HG03565 (cell line): Measurements from ENCODE around the gene ANO2.
"Not testable (repeated sequence)": the region's sequence is repeated elsewhere in the genome, so short reads cannot be mapped to it uniquely, and the experiment has no call there.

Source experiments
- ATAC-seq: cut with Tn5 transposase; IDR thresholded peaks from one replicate; pipeline ENCODE4 v1.9.1; 2021; ENCODE audit warnings: mild to moderate bottlenecking, moderate library complexity; ENCODE audit not compliant: unreplicated experiment

Gene ANO2

DNA sequence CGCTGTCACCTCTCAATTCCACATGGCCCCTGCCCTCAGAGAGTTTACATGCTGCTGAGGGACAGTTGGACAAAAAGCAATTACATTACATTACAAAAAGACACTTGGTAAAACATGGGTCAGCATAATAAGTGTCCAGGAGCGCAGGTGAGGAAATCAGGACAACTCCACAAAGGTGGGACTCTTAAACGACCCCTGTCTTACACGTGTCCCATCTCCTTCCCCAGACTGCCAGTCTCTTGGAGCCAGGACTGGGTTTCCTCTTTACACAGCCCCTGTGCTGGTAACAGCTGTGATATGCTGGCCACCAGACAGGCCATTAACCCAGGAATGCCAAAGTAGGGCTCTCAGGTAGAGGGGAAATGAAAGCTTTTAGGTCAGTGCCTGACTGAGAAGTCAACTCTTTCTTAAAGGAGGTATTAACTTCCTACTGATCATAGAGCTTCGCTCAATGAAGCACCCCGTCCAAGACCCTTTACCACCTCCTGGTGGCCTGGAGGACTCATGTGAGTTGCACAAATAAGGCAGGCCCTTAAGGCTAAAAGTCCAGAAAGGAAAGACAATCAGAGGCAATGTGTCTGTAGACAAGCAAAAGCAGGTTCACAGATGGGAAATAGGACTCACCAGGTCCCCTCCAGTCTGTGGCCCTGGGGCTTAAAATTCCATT is 55.5 kb downstream of the ANO2 start:
- ATAC-seq, result no peak

DNA sequence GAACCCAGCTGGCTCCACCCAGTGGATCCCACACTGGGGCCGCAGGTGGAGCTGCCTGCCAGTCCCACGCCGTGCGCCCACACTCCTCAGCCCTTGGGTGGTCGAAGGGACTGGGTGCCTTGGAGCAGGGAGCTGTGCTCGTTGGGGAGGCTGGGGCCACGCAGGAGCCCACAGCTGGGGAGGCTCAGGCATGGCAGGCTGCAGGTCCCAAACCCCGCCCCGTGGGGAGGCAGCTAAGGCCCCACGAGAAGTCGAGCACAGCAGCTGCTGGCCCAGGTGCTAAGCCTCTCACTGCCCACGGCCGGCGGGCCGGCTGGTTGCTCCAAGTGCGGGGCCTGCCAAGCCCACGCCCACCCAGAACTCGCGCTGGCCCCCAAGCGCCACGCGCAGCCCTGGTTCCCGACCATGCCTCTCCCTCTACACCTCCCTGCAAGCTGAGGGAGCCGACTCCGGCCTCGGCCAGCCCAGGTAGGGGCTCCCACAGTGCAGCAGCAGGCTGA is 56.2 kb downstream of the ANO2 start:
- no peak for ATAC-seq

DNA sequence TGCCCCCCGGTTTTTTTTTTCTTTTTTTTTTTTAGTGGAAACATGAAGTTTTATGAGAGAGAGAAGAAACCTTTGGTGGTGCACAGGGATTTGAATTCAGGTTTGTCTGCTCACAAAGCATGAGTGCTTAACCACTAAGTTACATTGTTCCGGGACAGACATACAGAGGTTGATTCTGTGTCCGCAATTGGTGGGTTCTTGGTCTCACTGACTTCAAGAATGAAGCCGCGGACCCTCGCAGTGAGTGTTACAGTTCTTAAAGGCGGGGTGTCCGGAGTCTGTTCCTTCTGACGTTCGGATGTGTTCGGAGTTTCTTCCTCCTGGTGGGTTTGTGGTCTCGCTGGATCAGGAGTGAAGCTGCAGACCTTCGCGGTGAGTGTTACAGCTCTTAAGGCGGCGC is 57.2 kb downstream of the ANO2 start:
- ATAC-seq, result not testable (repeated sequence)

DNA sequence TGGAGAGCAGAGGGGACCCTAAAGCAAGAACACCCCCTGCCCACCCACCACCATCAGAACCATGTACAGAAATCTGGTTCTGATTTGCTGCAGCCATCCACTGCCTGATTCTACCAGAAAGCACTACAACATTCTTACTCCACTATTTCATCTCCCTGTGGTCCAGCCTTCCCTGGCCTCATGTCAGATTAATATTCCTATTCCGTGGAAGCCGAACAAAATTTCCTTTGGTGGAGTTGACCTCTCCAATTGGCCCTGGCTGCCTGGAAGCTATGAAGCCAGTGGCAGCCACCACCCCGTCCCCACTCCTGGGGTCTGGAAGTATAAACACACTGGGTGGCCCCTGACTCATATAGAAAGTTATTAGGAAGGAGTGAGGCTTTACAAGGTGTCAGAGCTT is 60.2 kb downstream of the ANO2 start:
- ATAC-seq, result no peak

DNA sequence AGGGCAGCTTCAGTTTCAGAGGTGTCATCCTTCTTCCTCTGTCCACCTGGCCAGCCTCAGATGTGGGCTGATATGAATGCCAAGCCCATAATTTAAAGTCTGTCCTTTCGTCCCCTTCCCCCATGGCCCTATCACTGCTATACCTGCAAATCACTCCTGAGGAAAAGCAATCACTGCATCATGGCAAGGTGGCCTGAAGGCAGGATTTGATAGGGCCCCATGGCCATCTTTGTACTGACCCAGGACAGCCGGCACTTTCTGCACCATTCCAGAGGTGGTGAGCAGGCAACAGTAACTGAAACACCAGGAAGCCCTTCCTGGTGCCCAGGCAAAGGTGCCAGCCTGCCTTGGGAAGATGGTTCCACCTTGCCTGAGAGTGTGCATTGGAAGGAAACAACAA is 60.8 kb downstream of the ANO2 start:
- ATAC-seq, result no peak

DNA sequence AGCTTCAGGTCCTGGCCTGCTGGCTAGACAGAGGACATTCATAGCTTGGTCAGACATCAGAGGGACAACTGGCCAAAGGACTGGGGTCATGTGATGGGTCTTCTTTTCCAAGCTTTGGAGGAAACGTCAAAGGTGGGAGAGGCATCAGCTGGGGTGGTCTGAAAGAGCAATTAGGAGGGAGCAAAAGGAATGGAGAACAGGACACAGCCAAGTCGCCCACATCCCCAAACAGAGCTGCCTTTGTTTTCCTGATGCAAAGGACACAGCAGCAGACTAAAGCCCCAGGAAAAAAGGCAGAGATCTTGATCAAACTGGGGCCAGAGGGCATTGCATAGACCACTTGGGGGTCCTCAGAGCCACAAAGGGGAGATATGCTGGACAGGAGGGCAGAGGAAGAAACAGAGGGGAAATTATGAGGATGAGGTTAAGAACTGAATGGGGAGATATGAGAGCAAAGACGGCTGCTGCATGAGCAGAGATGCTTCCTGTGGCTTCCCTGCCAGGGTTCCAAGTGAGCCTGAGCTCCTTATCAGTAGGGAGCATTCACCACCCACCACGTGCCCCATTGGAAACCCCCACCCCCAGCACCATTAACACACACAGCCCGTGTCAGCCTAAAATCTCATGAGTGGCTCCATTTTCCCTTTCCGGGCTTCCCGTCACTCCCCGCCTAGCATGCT is 62.4 kb downstream of the ANO2 start:
- no peak for ATAC-seq

DNA sequence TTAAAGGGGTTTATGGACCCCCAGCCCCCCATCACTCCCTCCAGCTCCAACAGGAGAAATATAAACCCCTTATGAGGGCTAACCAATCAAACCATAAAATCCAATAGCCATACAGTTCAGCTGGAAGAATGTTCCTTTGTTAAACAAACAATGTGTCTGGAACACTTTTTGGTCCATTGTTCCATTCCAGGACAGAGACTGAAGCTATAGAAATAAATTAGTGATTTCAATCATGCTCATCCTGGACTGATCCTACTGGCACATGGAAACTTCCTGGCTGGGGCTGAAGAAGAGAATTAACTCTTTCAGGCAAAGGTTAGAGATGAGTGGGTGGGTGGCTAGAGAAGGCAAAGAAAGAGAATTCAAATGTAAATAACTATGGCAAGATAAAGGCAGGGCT is 63.4 kb downstream of the ANO2 start:
- ATAC-seq, result no peak

DNA sequence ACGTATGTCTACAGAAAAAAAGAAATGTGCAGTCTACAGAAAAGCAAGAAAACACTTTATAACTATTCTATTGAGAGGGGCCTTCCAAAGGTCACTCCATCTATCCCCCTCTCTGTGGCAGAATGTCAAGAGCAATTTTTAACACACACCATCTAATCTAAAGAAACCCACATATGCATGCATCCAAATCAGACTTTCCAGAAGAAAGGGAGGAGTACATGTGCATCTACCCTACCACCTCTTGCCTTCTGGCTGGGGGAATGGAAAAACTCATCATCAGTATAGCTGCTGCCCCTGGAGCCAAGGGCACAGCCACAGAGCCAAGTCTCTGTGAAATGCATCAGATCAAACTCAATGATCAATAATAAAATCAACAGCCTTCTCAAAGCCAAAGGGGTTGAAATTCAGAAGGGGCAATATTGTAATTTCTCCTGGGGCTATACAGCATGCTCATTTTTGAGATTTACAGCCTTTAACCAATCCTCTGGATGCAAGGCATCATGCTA is 63.9 kb downstream of the ANO2 start:
- ATAC-seq, result no peak

DNA sequence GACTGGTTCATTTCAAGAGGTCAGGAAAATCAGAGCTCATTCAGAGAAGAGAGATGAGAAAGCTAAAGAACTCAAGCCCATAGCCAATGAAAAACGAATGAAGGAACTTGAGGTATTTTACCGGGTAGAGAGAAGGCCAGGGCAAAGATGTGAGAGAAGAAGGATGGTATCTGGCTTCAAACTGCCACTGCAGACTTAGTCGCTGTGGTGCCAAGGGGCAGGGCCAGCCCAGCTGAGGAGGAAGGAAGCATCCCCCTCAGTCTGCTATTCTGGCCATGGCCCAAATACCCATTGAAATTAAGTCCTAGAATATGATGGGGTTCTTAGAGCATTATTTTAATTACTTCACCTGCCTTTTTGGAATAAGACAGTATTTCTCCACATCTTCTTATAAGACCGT is 69.2 kb downstream of the ANO2 start:
- ATAC-seq, result no peak

DNA sequence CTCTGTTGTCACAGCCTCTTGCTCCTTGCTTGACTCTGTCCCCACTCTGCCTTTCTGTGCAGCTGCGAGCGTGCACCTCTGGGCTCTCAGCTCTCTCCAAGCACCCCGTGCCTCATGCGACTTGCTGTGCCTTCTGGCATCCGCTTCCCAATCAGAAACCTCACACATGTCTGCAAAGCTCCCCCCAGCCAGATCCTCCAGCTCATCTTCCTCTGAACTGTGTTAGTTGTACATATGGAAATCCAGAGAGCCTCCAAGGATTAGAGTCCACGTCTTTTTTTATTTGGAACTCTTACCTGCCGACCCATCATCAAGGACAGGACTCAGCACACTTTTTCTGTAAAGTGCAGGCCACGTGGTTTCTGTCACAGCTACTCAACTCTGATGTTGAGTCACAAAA is 70.5 kb downstream of the ANO2 start:
- ATAC-seq, result no peak

DNA sequence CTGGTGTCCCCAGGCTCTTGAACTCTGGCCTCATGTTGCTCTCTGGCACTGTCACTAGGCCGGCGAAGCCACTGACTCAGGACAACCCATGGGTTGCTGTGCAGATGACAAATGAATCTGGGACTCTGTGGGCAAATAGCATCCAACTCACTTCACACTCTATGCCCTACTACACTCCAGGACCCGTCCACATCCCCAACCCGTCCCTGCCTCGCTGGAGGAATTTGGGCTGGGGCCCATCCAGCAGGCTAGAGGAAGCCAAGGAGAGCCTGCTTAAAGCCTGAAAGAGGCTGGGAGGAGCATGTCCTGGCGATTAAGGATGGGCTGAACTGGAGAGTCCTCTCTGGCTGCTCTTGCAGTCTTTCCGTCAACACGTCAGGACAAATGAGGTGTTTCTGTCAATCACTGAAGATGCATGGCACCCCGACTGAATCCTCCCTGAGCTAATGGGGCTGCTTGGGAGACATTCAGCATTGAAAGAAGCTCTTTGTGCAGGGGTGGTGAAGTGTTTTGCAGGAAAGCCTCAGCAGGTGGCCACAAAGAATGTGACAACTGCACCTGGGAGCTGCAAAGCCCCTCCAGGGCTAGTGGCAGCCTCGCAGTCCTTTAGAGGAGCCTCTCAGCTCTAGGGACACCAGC is 71.7 kb downstream of the ANO2 start:
- ATAC-seq, result no peak

DNA sequence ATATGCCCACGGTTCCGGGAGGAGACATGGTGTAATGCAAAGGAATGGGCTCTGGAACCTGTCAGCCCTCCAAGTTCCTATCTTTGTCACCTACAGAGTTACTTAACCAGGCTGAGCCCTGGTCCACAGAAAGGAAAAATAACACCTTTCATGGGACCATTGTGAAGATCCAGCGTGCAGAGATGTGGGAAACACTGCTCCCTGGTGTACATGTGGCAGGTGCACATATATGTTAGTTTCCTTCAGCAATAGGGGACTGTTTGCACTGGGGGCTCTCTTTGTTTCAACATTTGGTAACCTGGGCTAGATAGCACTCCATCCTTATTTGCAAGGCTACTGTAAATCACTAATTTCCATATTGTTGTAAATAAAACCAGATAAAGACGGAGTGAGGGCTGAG is 72.3 kb downstream of the ANO2 start:
- ATAC-seq, result no peak

DNA sequence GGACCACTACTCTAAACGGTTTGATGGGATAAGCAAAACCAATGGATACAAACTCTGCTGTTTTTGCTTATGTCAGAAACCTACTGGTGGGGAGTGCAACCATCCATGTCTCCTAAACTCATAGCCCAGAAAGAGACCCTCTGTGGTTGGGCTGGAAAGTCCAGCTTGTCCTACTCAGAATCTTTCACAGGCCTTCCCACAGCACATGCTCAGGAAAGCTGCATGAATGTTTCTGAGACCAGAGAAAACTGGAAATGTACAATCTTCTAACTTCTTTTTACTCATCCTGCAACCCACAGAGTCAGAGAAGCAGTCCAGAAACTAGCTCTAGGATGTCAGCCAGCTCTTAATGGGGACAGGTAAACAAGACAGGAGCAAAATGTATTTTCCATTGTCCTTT is 73.3 kb downstream of the ANO2 start:
- ATAC-seq, result no peak

DNA sequence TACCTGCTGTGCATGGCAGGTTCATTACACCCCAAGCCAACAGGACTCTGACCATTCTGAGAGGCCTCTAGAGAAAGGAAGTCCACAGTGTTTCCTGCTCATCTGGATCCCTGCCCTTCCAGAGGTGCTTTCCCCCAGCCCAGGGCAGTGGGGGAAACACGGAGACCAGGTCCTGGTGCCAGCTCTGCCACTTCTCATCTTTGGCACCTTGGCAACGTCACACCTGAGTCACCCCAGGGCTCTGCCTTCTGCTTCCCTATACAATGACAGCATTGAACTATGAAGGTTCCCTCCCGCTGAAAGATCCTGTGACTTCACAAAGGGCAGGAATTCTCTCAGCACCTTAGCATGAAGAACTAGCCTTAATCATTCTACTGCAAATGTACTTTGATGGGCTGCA is 74.9 kb downstream of the ANO2 start:
- no peak for ATAC-seq

DNA sequence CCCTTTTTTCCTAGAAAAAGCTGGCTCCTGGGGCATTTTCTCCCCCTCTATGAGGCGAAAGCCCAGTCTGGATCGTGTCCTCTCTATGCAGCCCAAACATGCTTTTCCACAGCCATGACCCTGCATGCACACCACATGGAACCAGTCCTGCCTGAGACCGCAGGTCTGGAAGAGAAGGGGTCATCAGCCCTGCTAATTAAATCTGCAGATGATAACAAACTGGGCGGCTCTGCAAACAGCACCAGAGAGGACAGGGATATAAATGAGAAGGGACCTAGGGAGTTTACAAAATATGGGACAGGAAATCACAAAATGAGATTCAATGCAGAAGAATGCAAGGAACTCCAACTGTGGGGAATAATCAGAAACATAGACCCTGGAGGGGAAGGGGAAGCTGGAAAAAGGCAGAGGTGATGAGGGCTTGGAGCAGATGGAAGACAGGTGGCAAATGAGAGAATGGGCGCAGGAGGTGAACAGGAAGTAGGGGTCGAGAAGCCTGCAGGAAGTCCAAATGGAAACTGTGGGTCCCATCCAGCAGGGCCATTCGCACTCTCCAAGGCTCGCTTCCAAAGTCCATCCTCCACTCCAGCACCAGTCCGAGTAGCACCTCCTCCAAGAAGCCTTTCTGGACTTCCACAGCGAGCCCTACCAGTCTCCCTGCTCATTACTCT is 76.3 kb downstream of the ANO2 start:
- ATAC-seq, result no peak

DNA sequence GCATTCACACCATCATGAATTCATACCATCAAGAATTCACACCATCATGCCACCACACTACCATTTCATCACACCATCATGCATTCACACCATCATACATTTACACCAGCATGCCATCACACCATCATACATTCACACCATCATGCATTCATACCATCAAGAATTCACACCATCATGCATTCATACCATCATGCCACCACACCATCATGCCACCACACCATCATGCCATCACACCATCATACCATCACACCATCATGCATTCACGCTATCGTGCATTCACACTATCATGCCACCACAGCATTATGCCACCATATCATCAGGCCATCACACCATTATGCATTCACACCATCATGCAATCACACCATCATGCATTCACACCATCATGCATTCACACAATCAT is 79.7 kb downstream of the ANO2 start:
- ATAC-seq, result no peak

DNA sequence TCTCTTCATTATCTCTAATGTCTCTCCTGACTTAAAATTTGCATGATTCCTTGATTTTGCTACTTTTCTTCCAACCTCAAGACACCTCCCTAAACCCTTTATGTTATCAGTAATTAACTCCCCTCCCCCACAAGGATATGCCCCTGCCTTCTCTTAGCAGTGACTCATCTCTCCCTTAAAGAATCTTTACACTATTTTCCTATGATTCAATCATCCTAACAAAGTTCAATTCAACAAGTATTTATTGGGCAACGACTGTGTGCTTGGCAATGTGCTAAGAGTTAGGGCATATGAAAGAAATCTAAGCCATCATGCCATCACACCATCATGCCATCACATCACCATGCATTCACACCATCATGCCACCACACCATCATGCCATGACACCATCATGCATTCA is 80.1 kb downstream of the ANO2 start:
- no peak for ATAC-seq

DNA sequence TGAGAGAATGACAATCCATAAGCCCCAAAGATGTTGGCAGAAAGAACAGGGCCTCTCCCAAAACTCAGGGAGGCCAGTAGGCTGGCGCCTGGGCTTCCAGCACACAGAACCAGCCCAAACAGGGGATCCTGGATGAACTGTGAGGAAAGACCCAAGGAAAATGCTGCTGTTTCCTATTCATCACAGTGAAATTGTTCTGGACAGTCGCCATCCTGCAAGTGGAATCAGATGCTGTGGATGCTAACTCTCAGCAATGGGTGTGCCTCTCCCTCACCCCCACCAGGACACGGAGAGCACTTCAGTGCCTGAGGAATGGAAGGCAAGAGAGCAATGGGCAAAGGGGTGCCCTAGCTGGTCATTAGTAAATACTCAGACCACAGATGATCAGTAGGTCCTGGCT is 80.8 kb downstream of the ANO2 start:
- no peak for ATAC-seq

DNA sequence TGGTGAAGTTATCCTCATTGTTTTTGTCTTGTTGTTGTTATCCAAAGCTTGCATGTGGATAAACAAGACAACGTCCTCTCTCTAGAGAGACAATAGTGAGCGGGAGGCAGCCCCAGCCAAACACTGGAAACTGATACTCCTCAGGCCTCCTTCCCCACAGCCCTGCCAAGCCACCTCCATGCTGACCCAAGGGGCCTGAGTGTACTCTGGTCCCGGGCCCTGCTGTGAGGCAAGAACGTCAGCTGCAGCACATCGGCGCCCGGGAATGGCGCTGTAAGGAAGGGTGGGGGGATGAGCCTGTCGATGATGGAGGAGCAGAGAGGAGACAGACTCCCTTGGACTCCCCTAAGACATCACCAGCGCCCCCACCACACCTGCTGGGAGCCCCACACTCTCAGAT is 83.6 kb downstream of the ANO2 start:
- no peak for ATAC-seq

DNA sequence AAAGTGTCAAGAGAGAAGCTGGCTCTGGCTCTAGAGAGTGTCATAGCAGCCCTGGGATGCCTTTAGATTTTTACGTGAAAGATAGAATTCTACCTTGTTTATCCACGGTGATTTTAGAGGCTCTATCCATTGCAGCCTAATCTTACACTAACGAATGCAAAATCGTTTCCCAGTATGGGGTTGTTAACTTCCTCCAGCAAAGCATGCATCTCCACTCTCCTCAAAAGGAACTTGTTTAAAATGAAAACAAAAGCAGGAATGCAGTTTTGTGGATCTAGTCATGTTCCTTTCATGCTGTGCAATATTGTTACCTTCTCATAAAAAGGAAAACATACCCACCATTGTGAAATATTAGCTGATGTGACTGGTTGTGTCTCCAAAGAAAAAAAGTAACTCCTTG is 88.4 kb downstream of the ANO2 start:
- no peak for ATAC-seq

DNA sequence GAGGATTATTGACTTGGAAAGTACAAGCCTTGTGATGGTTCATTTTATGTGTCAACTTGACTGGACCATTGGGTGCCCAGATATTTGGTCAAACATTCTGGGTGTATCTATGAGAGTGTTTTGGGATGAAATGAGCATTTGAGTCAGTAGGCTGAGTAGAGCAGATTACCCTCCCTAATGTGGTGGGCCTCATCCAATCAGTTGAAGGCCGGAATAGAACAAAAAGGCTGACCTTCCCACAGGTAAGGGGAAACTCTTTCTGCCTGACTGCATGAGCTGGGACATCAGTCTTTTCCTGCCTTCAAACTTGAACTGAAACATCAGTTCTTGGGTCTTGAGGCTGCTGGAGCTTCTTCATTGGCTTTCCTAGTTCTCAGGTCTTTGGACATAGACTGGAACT is 98.1 kb downstream of the ANO2 start:
- ATAC-seq, result no peak

DNA sequence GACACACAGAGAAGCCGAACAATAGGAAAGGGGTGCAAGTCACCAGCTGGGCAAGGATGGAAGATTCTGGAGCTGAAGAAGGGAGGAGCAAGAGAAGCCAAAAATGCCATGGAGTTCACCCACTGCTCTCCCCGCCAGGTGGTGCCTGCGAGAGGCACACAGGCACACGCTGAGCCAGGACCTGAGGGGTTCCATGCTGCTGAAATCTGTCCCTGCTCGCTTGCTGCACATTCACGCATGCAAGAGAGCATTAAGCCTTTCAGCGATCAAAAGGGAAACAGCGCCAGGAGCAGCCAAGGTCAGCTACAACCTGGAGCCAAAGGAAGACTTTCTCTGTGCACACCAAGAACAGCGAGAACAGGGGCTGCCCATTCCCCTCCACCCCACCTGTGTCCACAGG is 104.1 kb downstream of the ANO2 start:
- no peak for ATAC-seq
